Esophagus muscularis mucosa (tissue), 4 donors: ENCODE data around the gene BTBD9.

ENCODE experiments used
- CTCF ChIP-seq, 3 experiments: fragments of 200-600 bp in 2 of 3; fragments of 450-650 bp in 1 of 3; sonication (generic) in 2 of 3; IDR thresholded peaks; one replicate each; pipeline ENCODE4 v1.5.1; 2017 to 2019; ENCODE audit warnings: antibody characterized with exemption in 3 of 3, mild to moderate bottlenecking in 2 of 3, moderate library complexity in 1 of 3
- EP300 ChIP-seq: sonication (generic); formaldehyde crosslinking; IDR thresholded peaks from one replicate; pipeline ENCODE4 v1.6.1; 2017; ENCODE audit warnings: antibody characterized with exemption
- POLR2A ChIP-seq: fragments of 450-650 bp; IDR thresholded peaks from one replicate; pipeline ENCODE4 v1.6.1; 2017; ENCODE audit warnings: antibody characterized with exemption, moderate library complexity, mild to moderate bottlenecking, low read depth
- POLR2AphosphoS5 ChIP-seq, 2 donors: sonication (generic); formaldehyde crosslinking; IDR thresholded peaks; one replicate each; pipeline ENCODE4 v1.6.1; 2017; ENCODE audit warnings: antibody characterized with exemption in 2 of 2

GRCh38 chr6:38305995-38306681, 333.6 kb downstream of the BTBD9 start:
- TF ChIP-seq POLR2AphosphoS5 (IDR thresholded peaks at IDR 0.05) (no peak), CTCF (IDR thresholded peaks at IDR 0.05) (no peak), POLR2A (no peak), EP300 (no peak)
